H9 (cell line): ENCODE results near the gene MICAL2. TPM values are rescaled to one million over a fixed set of nuclear protein-coding genes. Genes with fewer than 3 reads are reported as not detected.

Source experiments
- DNase-seq: peaks from one replicate; pipeline ENCODE4 v3.0.0-alpha.2; 2017
- H2AFZ ChIP-seq: one replicate; pipeline ENCODE4 v1.6.1; 2013; ENCODE audit warnings: mild to moderate bottlenecking, low read length, control low read depth, moderate library complexity
- H2AK5ac ChIP-seq: 2 replicates; pipeline ENCODE4 v1.6.1; 2013; ENCODE audit warnings: low read length, control low read depth, mixed read lengths; ENCODE audit not compliant: insufficient read length
- H2BK120ac ChIP-seq: one replicate; pipeline ENCODE4 v1.6.1; 2013; ENCODE audit warnings: low read depth, mild to moderate bottlenecking, low read length, control low read depth, inconsistent platforms; ENCODE audit not compliant: poor library complexity, severe bottlenecking
- H2BK12ac ChIP-seq: 2 replicates; pipeline ENCODE4 v1.6.1; 2013; ENCODE audit warnings: low read length, control low read depth, mixed read lengths, low read depth; ENCODE audit not compliant: insufficient read length
- H2BK15ac ChIP-seq: 2 replicates; pipeline ENCODE4 v1.6.1; 2013; ENCODE audit warnings: low read depth, low read length, control low read depth
- H2BK20ac ChIP-seq: one replicate; pipeline ENCODE4 v1.6.1; 2013; ENCODE audit warnings: low read depth, mild to moderate bottlenecking, low read length, control low read depth, inconsistent platforms; ENCODE audit not compliant: poor library complexity, severe bottlenecking
- H2BK5ac ChIP-seq: 2 replicates; pipeline ENCODE4 v1.6.1; 2013; ENCODE audit warnings: low read length, control low read depth, mixed read lengths; ENCODE audit not compliant: insufficient read length
- H3K14ac ChIP-seq: 2 replicates; pipeline ENCODE4 v1.6.1; 2013; ENCODE audit warnings: low read length, control low read depth; ENCODE audit not compliant: insufficient read depth
- H3K18ac ChIP-seq: 2 replicates; pipeline ENCODE4 v1.6.1; 2013; ENCODE audit warnings: low read depth, mild to moderate bottlenecking, mixed read lengths, low read length, control low read depth; ENCODE audit not compliant: insufficient read length
- H3K23ac ChIP-seq: 2 replicates; pipeline ENCODE4 v1.6.1; 2013; ENCODE audit warnings: low read length, control low read depth, mixed read lengths, low read depth; ENCODE audit not compliant: insufficient read length
- H3K23me2 ChIP-seq: 2 replicates; pipeline ENCODE4 v1.6.1; 2013; ENCODE audit warnings: low read depth, mild to moderate bottlenecking, mixed read lengths, low read length, control low read depth; ENCODE audit not compliant: insufficient read length, poor library complexity, severe bottlenecking
- H3K27ac ChIP-seq: 2 replicates; pipeline ENCODE4 v1.5.1; 2013; ENCODE audit warnings: low read length, control low read depth, mixed read lengths, low read depth; ENCODE audit not compliant: insufficient read length
- H3K27me3 ChIP-seq: 2 replicates; pipeline ENCODE4 v1.6.1; 2013; ENCODE audit warnings: low read length, control low read depth, inconsistent platforms; ENCODE audit not compliant: insufficient read depth
- H3K4ac ChIP-seq: 2 replicates; pipeline ENCODE4 v1.6.1; 2013; ENCODE audit warnings: low read depth, mild to moderate bottlenecking, control low read depth, inconsistent platforms, low read length, moderate library complexity
- H3K4me1 ChIP-seq: 2 replicates; pipeline ENCODE4 v1.6.1; 2013; ENCODE audit warnings: low read length, control low read depth, inconsistent platforms; ENCODE audit not compliant: insufficient read depth
- H3K4me2 ChIP-seq: 2 replicates; pipeline ENCODE4 v1.6.1; 2013; ENCODE audit warnings: low read length, control low read depth, mixed read lengths; ENCODE audit not compliant: insufficient read length, insufficient read depth
- H3K56ac ChIP-seq: 2 replicates; pipeline ENCODE4 v1.6.1; 2013; ENCODE audit warnings: low read depth, mild to moderate bottlenecking, mixed read lengths, low read length, control low read depth; ENCODE audit not compliant: insufficient read length
- H3K79me1 ChIP-seq: 2 replicates; pipeline ENCODE4 v1.6.1; 2013; ENCODE audit warnings: low read depth, mild to moderate bottlenecking, moderate library complexity, low read length, control low read depth, inconsistent platforms; ENCODE audit not compliant: insufficient read depth, poor library complexity, severe bottlenecking
- H3K79me2 ChIP-seq: 2 replicates; pipeline ENCODE4 v1.6.1; 2013; ENCODE audit warnings: low read length, control low read depth, inconsistent platforms; ENCODE audit not compliant: insufficient read depth
- H3K9ac ChIP-seq: 2 replicates; pipeline ENCODE4 v1.6.1; 2013; ENCODE audit warnings: low read length, control low read depth, mixed read lengths; ENCODE audit not compliant: insufficient read length; ENCODE audit errors: extremely low read depth
- H3K9me3 ChIP-seq: one replicate; pipeline ENCODE4 v1.6.1; 2013; ENCODE audit warnings: low read depth, low read length, inconsistent platforms; ENCODE audit not compliant: control insufficient read depth
- H3T11ph ChIP-seq: one replicate; pipeline ENCODE4 v1.6.1; 2013; ENCODE audit warnings: mild to moderate bottlenecking, low read length, control low read depth, inconsistent platforms
- H4K20me1 ChIP-seq: one replicate; pipeline ENCODE4 v1.6.1; 2013; ENCODE audit not compliant: control insufficient read depth, insufficient read length, insufficient read depth
- H4K5ac ChIP-seq: 2 replicates; pipeline ENCODE4 v1.6.1; 2013; ENCODE audit warnings: low read depth, mild to moderate bottlenecking, mixed read lengths, low read length, control low read depth; ENCODE audit not compliant: insufficient read length
- H4K8ac ChIP-seq: replicated peaks from 2 replicates; pipeline ENCODE4 v1.6.1; 2013; ENCODE audit warnings: low read length, control low read depth, mixed read lengths, low read depth; ENCODE audit not compliant: insufficient read length
- H4K91ac ChIP-seq: 2 replicates; pipeline ENCODE4 v1.6.1; 2013; ENCODE audit warnings: low read depth, mild to moderate bottlenecking, moderate library complexity, mixed read lengths, low read length, control low read depth; ENCODE audit not compliant: insufficient read length
- H3K27ac Mint-ChIP-seq, 3 experiments: 2 replicates in 2 of 3; 3 replicates in 1 of 3; pipeline ENCODE4 v1.8.0; 2020 to 2021; ENCODE audit warnings: mixed read lengths in 3 of 3, mild to moderate bottlenecking in 1 of 3, moderate library complexity in 1 of 3
- H3K27me3 Mint-ChIP-seq: 2 replicates; pipeline ENCODE4 v1.8.0; 2021; ENCODE audit warnings: low read depth, mild to moderate bottlenecking, moderate library complexity, mixed read lengths
- H3K36me3 Mint-ChIP-seq, 3 experiments: 2 replicates in 2 of 3; 3 replicates in 1 of 3; pipeline ENCODE4 v1.8.0; 2020 to 2021; ENCODE audit warnings: low read depth in 3 of 3, mixed read lengths in 3 of 3; ENCODE audit not compliant: insufficient read depth in 1 of 3
- H3K4me1 Mint-ChIP-seq, 2 experiments: 2 replicates each; pipeline ENCODE4 v1.8.0; 2020; ENCODE audit warnings: mixed read lengths in 2 of 2
- H3K4me3 Mint-ChIP-seq, 2 experiments: 2 replicates in 1 of 2; 3 replicates in 1 of 2; pipeline ENCODE4 v1.8.0; 2020 to 2021; ENCODE audit warnings: mild to moderate bottlenecking in 2 of 2, mixed read lengths in 2 of 2, moderate library complexity in 1 of 2
- H3K9me3 Mint-ChIP-seq, 2 experiments: 2 replicates in 1 of 2; 3 replicates in 1 of 2; pipeline ENCODE4 v1.8.0; 2020; ENCODE audit warnings: mild to moderate bottlenecking in 2 of 2, mixed read lengths in 2 of 2, moderate library complexity in 1 of 2
- WGBS: extraction: QIAGEN DNeasy Blood & Tissue Kit; methylation state at CpG from one replicate; pipeline ENCODE4 v1.1.7; 2013; ENCODE audit warnings: missing lambda C conversion rate, low lambda C conversion rate, mixed read lengths; ENCODE audit not compliant: insufficient read length; ENCODE audit errors: extremely low coverage; 5-methylcytosine and 5-hydroxymethylcytosine counted together
- total RNA-seq: library from RNA; stranded (reverse); gene quantifications from 2 replicates; pipeline ENCODE4 v1.2.1, GENCODE V29; 2021
- TF ChIP-seq, protein P1 (sequence below): fragments of 200-600 bp; sonication (generic); conservative IDR thresholded peaks from 3 replicates; pipeline ENCODE4 v1.8.0; 2021; ENCODE audit warnings: antibody characterized with exemption, mild to moderate bottlenecking

The MICAL2 gene
- total RNA-seq, 1 experiment from 2014 or later: 4.7 TPM

DNA sequence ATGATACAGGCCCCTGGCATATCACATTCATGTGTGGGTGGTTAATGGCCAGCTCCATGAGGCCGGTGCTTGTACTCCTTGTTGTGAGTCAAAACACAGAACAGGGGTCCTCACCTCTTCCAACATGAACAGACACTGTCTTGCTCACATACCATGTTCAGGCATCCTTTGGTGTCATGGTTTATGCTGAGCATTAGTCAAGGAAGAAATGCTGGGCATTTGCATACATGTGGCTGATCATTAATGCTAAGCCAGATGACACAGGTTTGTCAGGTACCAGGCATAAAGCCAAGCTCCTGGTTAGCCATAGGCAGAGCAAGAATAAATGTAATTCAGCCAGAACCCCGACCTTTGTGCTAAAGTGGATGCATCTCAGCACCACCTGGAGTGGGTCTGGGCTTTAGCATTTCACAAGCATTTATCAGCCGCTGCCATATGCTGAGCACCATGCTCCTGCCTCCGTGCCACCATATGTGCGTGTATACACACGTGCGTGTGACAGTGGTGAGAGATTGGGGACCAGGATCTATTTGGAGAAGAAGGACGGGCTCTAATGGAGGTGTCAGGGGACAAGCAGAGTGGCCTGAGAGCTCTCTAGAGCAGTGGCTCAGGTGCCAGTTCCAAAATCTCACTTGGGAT is 55.0 kb downstream of the MICAL2 start:
- H3K4me1 Mint-ChIP-seq: peaks cover 9 to 23% of the 10 kb centered on the region in 2 experiments
- no peak overlapping the region for H3K14ac ChIP-seq
- H3K18ac ChIP-seq: no peak overlapping the region

More for the DNA sequence above, 55.0 kb downstream of the MICAL2 start:
- Histone ChIP-seq H4K5ac (no peak overlapping the region), H3K27ac (no peak overlapping the region), H3K79me1 (no peaks in the 10 kb centered on the region), H3K9ac (no peak overlapping the region), H4K91ac (no peak overlapping the region), H3K9me3 (no peaks in the 10 kb centered on the region), H2BK5ac (no peak overlapping the region), H2BK20ac (no peak overlapping the region), H3K23ac (no peak overlapping the region), H3K4me1 (no peaks in the 10 kb centered on the region), H4K20me1 (no peaks in the 10 kb centered on the region), H2BK12ac (no peak overlapping the region), H4K8ac (no peak overlapping the region), H3T11ph (no peak overlapping the region), H3K4ac (no peak overlapping the region), H3K27me3 (no peaks in the 10 kb centered on the region), H2BK120ac (no peak overlapping the region), H2AFZ (no peak overlapping the region), H3K23me2 (no peaks in the 10 kb centered on the region), H2BK15ac (no peak overlapping the region), H2AK5ac (no peak overlapping the region), H3K56ac (no peak overlapping the region), H3K79me2 (no peaks in the 10 kb centered on the region), H3K4me2 (no peak overlapping the region)
- H3K36me3 Mint-ChIP-seq: no peaks in the 10 kb centered on the region; a peak in 2 of 7 replicates
- H3K27me3 Mint-ChIP-seq: no peaks in the 10 kb centered on the region
- TF ChIP-seq, protein P1, sequence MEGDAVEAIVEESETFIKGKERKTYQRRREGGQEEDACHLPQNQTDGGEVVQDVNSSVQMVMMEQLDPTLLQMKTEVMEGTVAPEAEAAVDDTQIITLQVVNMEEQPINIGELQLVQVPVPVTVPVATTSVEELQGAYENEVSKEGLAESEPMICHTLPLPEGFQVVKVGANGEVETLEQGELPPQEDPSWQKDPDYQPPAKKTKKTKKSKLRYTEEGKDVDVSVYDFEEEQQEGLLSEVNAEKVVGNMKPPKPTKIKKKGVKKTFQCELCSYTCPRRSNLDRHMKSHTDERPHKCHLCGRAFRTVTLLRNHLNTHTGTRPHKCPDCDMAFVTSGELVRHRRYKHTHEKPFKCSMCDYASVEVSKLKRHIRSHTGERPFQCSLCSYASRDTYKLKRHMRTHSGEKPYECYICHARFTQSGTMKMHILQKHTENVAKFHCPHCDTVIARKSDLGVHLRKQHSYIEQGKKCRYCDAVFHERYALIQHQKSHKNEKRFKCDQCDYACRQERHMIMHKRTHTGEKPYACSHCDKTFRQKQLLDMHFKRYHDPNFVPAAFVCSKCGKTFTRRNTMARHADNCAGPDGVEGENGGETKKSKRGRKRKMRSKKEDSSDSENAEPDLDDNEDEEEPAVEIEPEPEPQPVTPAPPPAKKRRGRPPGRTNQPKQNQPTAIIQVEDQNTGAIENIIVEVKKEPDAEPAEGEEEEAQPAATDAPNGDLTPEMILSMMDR: no peak
- H3K27ac Mint-ChIP-seq: no peak overlapping the region
- no peak for DNase-seq
- WGBS: no CpG with 5 or more reads among the region's 8 CpGs
- H3K4me3 Mint-ChIP-seq: no peak overlapping the region
- H3K9me3 Mint-ChIP-seq: no peaks in the 10 kb centered on the region
